Measurements from ENCODE around the gene RAD52. TPM values are rescaled to one million over a fixed set of nuclear protein-coding genes. Genes with fewer than 3 reads are reported as not detected.

Gene RAD52
- total RNA-seq, 1 experiment from 2014 or later = 53.9 TPM

GRCh38 chr12:894226-894625, 55.3 kb downstream of the RAD52 start:
- peaks cover 4% of the 10 kb centered on the region for H3K36me3 ChIP-seq (ENCODE audit: control insufficient read depth, insufficient read depth, low read length)
- BruUV-seq (replicated peaks) = no TSS peak
- POLR2A ChIA-PET = no interaction called here

GRCh38 chr12:886206-886605, 63.3 kb downstream of the RAD52 start:
- no peaks in the 10 kb centered on the region for H3K9me3 ChIP-seq
- H3K4me3 Mint-ChIP-seq (ENCODE audit: unreplicated experiment) = no peak overlapping the region
- ChIA-PET POLR2A (no interaction called here), CTCF (no interaction called here)
- H3K36me3 Mint-ChIP-seq (ENCODE audit: insufficient read depth, unreplicated experiment) = peaks cover 92% of the 10 kb centered on the region
- no peak overlapping the region for H3K4me3 ChIP-seq (ENCODE audit: low read depth, low read length)
- no peaks in the 10 kb centered on the region for H3K4me1 ChIP-seq
- no peaks in the 10 kb centered on the region for H3K9me3 Mint-ChIP-seq (ENCODE audit: unreplicated experiment)
- peaks cover 10% of the 10 kb centered on the region for H3K36me3 ChIP-seq (ENCODE audit: control insufficient read depth, insufficient read depth, low read length)
- H3K27me3 Mint-ChIP-seq (ENCODE audit: insufficient read depth, unreplicated experiment) = no peaks in the 10 kb centered on the region
- H3K4me1 Mint-ChIP-seq (ENCODE audit: low read depth, unreplicated experiment) = no peaks in the 10 kb centered on the region
- intact Hi-C loops (cut with micrococcal nuclease; ENCODE audit: unreplicated experiment) = no loop called here
- no TSS peak for BruUV-seq (replicated peaks)
- H3K27me3 ChIP-seq (replicated peaks; ENCODE audit: control insufficient read depth, insufficient read depth, low read length) = no peaks in the 10 kb centered on the region
- TF ChIP-seq, protein P1, sequence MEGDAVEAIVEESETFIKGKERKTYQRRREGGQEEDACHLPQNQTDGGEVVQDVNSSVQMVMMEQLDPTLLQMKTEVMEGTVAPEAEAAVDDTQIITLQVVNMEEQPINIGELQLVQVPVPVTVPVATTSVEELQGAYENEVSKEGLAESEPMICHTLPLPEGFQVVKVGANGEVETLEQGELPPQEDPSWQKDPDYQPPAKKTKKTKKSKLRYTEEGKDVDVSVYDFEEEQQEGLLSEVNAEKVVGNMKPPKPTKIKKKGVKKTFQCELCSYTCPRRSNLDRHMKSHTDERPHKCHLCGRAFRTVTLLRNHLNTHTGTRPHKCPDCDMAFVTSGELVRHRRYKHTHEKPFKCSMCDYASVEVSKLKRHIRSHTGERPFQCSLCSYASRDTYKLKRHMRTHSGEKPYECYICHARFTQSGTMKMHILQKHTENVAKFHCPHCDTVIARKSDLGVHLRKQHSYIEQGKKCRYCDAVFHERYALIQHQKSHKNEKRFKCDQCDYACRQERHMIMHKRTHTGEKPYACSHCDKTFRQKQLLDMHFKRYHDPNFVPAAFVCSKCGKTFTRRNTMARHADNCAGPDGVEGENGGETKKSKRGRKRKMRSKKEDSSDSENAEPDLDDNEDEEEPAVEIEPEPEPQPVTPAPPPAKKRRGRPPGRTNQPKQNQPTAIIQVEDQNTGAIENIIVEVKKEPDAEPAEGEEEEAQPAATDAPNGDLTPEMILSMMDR (IDR thresholded peaks at IDR 0.05; ENCODE audit: insufficient read depth in 1 of 2, low read depth in 1 of 2, low read length in 1 of 2, severe bottlenecking in 1 of 2, unreplicated experiment in 1 of 2) = no peak
- H3K27ac Mint-ChIP-seq (ENCODE audit: unreplicated experiment) = no peak overlapping the region
- DNase-seq = no peak

More at GRCh38 chr12:894226-894625, 55.3 kb downstream of the RAD52 start:
- H3K9me3 Mint-ChIP-seq (ENCODE audit: unreplicated experiment) = no peaks in the 10 kb centered on the region
- H3K4me3 Mint-ChIP-seq (ENCODE audit: unreplicated experiment) = no peak overlapping the region
- Histone ChIP-seq H3K27me3 (replicated peaks; ENCODE audit: control insufficient read depth, insufficient read depth, low read length) (no peaks in the 10 kb centered on the region), H3K4me3 (ENCODE audit: low read depth, low read length) (no peak overlapping the region), H3K4me1 (no peaks in the 10 kb centered on the region), H3K9me3 (no peaks in the 10 kb centered on the region)
- no peak for DNase-seq
- H3K27me3 Mint-ChIP-seq (ENCODE audit: insufficient read depth, unreplicated experiment) = no peaks in the 10 kb centered on the region
- CTCF ChIA-PET = no interaction called here
- no peak overlapping the region for H3K27ac Mint-ChIP-seq (ENCODE audit: unreplicated experiment)
- H3K36me3 Mint-ChIP-seq (ENCODE audit: insufficient read depth, unreplicated experiment) = peaks cover 84% of the 10 kb centered on the region
- TF ChIP-seq, protein P1 (IDR thresholded peaks at IDR 0.05; ENCODE audit: insufficient read depth in 1 of 2, low read depth in 1 of 2, low read length in 1 of 2, severe bottlenecking in 1 of 2, unreplicated experiment in 1 of 2) = no peak
- intact Hi-C loops (cut with micrococcal nuclease; ENCODE audit: unreplicated experiment) = no loop called here
- no peaks in the 10 kb centered on the region for H3K4me1 Mint-ChIP-seq (ENCODE audit: low read depth, unreplicated experiment)

- Histone ChIP-seq H3K4me1 (no peaks in the 10 kb centered on the region), H3K27me3 (replicated peaks; ENCODE audit: control insufficient read depth, insufficient read depth, low read length) (no peaks in the 10 kb centered on the region), H3K4me3 (ENCODE audit: low read depth, low read length) (no peak overlapping the region), H3K9me3 (no peaks in the 10 kb centered on the region), H3K36me3 (ENCODE audit: control insufficient read depth, insufficient read depth, low read length) (peaks cover 10% of the 10 kb centered on the region)
- Mint-ChIP-seq H3K4me3 (ENCODE audit: unreplicated experiment) (no peak overlapping the region), H3K4me1 (ENCODE audit: low read depth, unreplicated experiment) (no peaks in the 10 kb centered on the region), H3K27ac (ENCODE audit: unreplicated experiment) (no peak overlapping the region), H3K27me3 (ENCODE audit: insufficient read depth, unreplicated experiment) (no peaks in the 10 kb centered on the region), H3K36me3 (ENCODE audit: insufficient read depth, unreplicated experiment) (peaks cover 92% of the 10 kb centered on the region), H3K9me3 (ENCODE audit: unreplicated experiment) (no peaks in the 10 kb centered on the region)
- intact Hi-C loops (cut with micrococcal nuclease; ENCODE audit: unreplicated experiment) = no loop called here
- TF ChIP-seq, protein P1 (IDR thresholded peaks at IDR 0.05; ENCODE audit: insufficient read depth in 1 of 2, low read depth in 1 of 2, low read length in 1 of 2, severe bottlenecking in 1 of 2, unreplicated experiment in 1 of 2) = no peak
- CTCF ChIA-PET = no interaction called here
- no peak for DNase-seq
- POLR2A ChIA-PET = no interaction called here
- BruUV-seq (replicated peaks) = no TSS peak
Observed at GRCh38 chr12:885701-886100, 63.8 kb downstream of the RAD52 start.
